ENCODE data around the gene SUPT7L.

GRCh38 chr2:27667446-27667845, 4.0 kb upstream of the SUPT7L start:
- TF ChIP-seq CTCF (IDR thresholded peaks at IDR 0.05 in 8 of 11, conservative IDR thresholded peaks at IDR 0.05 in 3 of 11) (no peak), POLR2AphosphoS5 (IDR thresholded peaks at IDR 0.05) (no peak)

Data from spleen (tissue), 7 donors.